Fibroblast of peridontal ligament (primary cell): ENCODE results near the gene PRKCH.

ENCODE experiments used
- DNase-seq: peaks from one replicate; pipeline ENCODE4 v3.0.0-alpha.2; 2010; ENCODE audit errors: extremely low read depth

Gene PRKCH

DNA sequence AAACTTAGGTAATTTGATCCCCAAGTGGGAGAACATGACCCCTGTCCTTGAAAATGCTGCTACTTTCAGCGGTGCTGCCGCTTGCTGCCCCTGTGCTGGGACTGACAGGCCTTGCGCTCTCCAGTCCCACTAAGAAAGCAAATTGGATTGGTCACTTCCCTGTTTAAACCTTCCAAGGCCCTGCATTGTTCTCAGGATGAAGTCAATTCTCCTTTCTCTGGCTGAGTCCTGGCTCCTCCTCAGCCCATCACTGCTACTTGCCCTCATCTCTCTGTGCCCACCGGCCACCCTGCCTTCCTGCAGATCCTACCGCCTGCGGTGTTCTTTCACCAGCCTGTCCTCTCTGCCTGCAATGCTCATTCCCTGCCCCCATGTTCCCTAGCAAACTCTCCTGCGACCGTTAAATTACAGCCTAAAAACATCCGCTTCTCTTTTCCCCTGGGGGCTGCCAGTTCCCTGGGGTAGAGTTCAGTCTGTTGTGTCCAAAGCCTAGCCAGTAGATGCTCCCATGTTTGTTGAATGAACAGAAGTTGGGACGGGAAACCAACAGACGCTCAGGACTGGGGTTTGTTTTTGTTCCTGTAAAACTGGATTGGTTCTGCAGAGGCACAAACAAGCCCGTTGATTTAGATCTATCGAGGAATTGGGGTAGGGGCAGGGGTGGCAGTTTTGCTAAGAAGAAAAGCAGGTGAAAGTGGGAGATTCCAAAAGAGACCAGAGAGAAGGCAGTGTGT lies 246.6 kb downstream of the PRKCH start:
- no peak for DNase-seq

GRCh38 chr14:61568572-61569011 lies 247.2 kb downstream of the PRKCH start:
- DNase-seq = no peak

DNA sequence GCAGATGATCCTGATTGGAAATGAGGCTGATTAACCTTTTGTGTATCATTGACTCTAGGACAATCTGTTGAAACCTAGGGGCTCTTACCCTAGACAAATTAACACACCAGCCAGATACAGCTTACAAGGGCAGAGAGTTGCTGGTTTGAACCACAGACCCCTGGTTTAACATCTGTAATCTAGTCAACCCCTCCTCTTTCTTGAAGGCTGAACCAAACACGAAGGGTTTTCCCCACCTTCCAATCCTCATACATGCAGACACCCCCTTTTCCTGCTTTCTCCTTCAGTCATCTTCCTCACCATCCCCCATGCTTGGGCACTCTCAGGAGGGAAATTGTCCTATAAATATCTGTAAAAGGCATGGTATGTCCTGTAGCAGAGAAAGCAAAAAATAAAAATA lies 247.9 kb downstream of the PRKCH start:
- DNase-seq = no peak

DNA sequence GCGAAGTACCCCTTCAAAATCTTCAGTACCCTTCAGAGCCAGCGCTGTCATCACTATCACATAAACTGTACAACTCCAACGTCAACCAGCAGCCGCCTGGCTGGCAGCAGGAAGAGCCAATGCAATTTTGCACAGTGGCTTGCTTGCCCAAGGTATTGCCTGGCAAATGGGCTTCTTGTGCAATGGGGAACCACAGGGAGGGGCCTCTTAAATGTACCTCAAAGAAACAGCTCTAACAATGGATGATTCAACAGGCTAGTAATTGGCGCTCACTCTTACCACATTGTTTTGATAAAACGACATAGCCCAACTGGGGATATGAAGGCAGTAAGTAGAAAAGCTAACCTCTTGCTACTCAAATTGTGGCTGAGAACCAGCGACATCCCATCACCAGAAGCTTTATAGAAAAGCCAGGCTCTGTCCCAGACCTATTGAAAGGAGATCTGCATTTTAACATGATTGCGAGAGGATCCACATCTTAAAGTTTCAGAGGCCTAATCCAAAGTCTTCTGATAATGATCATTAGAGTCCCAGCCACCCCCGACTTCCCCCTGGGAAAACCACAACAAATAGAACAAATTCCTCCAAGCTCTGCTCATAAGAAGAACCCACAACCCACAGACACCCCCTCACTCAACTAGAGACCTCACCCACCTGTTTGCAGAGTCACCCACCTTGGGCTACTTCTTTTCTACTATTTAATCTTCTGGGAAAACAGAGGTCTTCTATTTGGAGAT lies 248.6 kb downstream of the PRKCH start:
- peak; percentile 97 for DNase-seq

DNA sequence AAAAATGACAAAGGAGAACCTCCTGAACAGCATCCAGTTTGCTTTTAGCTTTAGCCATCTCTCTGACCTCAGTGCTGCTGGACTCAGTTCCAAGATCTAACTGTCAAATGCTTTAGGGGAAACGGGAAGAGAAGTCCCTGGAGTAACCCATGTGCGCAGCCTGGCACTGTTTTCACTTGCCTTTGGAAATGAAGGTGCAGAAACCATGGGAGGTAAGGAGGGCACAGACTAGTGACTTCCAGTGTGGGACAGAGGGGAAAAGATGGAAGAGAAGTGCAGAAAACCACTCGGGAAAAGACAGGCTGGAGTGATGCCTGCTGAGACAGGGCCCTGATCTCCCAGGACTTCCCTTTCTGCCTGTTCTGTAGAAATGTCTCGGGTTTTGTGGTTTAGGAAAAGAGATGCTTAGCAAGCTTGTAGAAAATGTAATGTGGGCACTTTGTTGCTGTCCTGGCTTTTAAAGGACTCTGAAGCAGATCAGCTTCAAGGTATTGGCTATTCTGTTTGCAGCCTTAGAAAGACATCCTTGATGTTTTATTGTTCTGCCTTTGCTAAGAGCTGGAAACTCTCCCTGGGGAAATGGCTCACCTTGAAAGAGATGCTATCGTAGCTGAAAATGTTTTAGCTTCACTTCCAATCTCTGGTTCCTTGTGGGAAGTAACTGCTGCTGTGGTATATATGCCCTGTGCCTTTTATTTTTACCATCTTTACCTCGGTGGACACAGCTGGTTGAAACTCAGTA lies 249.3 kb downstream of the PRKCH start:
- no peak for DNase-seq

GRCh38 chr14:61571917-61572316 lies 250.5 kb downstream of the PRKCH start:
- no peak for DNase-seq

GRCh38 chr14:61573321-61573720 lies 251.9 kb downstream of the PRKCH start:
- no peak for DNase-seq

DNA sequence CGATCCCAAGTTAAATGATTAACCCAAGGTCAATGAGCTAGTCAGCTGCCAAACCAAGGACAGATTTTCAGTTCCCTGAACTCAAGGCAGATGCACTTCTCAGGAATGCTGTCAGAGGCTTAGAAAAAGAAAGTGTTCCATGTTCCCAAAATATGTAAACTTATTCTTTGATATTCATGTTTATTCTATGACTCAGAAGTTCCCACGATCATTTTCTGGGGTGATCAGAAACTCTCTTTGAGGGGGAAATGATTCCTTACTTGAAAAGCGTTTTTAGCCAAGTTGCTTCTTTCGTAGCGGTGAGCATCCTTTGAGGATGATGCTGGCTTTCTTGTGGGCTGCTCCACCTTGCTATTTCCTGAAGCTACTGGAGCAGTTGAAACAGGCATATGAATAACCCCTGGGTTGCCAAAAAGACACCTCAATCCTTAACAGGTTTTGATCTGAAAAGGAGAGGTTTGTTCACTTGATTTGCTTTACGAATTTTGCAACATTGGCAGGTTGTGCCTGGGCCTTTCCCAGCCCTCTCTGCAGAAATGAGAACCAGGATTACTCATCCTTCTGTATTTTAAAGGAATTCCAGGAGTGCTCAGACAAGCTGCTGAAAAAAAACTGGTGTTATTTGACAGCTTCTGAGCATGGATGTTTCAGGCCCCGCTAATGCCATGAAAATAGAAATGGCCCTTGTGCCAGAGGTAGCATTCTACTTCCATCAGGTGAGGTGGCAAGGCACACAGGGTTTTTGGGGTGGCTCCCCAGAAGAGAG lies 252.6 kb downstream of the PRKCH start:
- DNase-seq = peak; percentile 77

GRCh38 chr14:61574514-61574807 lies 253.1 kb downstream of the PRKCH start:
- no peak for DNase-seq

- no peak for DNase-seq
Measured at GRCh38 chr14:61575126-61575525, 253.7 kb downstream of the PRKCH start.

- DNase-seq = no peak
Measured at GRCh38 chr14:61575551-61576150, 254.3 kb downstream of the PRKCH start.

GRCh38 chr14:61577506-61577931 lies 256.1 kb downstream of the PRKCH start:
- peak; percentile 58 for DNase-seq

DNA sequence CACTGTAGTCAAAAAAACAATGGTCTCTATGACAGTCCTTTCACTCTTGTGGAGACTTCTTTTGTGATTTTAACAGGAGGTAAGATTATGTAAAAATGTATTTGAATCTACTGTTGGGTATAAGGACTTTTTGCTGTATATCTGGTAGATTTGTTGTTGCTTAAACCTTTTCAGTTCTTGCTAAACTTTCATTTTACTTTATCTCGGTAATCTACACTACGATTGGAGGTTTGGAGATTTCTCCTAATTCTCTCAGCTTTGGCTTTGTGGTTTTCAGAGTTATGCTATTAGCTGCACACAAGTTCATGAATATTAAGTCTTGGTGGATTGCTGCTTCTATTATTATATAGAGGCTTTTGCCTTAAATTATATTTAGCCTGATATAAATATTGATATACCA lies 257.4 kb downstream of the PRKCH start:
- DNase-seq = no peak

GRCh38 chr14:61581340-61581739 lies 260.0 kb downstream of the PRKCH start:
- DNase-seq = no peak

GRCh38 chr14:61581955-61582615 lies 260.7 kb downstream of the PRKCH start:
- DNase-seq = peak; percentile 89

DNA sequence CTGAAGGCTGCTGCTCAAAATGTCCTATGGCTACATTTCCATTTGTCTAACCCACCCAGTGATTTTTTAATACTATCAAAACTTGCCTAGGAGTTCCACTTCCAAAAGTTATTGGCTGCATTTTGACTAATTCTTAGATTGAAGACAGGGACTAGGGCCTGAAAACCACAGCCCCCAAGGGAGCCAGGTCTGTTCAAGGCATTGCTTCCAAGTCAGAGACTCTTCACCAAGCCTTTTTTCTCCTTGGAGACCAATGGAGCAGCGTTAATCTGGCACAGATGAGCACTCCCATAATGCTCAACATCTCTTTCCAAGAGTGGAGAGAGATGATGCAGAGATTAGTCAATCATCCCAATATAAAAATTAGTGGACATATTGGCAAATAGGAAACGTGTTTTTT lies 261.4 kb downstream of the PRKCH start:
- peak; percentile 70 for DNase-seq

GRCh38 chr14:61584331-61584741 lies 263.0 kb downstream of the PRKCH start:
- peak; percentile 73 for DNase-seq

DNA sequence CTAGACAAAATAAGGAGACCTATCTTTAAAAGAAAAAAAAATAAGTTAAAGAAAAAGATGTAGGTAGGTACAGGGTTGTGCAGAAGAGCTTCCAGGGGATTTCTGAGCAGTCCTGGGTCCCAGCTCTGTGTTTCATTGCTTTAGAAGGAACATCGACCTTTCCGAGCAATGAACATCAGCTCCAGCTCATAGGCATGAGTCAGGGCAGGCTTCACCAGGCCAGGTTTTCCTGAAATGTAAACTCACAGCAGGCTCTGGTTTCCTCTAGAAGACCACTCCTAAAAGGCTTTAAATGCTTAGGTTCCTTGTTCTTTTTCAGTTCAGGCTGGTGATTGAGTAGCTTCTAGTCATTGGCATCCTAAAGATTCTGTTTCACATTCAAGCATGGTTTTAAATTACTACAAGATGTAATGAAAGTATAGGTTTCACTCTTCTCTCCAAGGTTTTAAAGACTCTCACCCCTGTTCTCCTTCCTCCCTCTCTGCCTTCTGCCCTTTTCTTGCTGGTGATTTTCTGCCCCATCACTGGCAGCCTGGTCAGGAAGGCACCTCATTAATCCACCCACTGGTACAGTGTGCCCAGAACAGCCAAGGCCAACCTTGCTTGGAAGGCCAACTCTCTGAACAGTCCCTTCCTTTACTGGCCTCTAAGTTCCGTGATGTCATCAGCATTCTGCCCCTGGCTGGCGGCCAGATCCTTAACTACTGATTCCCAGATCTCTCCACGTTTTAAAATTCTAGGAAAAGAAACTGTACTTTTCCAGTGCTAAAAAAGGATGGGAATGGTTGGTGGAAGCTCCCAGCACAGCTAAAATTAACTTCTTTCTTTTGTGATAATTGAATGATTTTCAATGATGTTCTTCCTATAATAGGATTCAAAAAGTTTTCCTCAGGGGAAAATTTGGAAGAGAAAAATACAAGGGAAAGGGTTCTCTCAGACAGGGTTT lies 264.5 kb downstream of the PRKCH start:
- peak; percentile 82 for DNase-seq

DNA sequence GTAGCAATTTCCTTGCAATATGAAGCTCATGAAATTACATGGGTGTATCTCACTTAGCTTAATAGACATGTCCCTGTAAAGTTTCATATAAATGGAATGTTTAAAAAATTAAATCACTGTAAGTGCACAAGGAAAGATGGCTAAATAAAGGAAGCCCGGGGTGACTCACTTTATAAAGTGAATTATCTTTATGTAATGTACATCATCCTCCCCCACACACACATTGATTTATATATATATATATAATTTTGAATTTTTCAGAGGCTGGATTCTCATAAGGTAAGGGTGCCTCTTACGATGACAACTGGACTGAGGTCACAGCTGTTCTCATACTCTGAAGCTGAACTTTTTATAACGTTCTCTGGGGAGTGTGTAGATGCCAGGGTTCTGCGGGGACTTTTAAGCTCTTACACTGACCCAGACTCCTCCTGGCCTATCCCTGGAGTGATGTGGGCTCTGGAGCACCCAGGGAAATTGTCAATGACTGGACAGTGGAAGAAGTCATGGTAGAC lies 265.2 kb downstream of the PRKCH start:
- peak; percentile 73 for DNase-seq
